A673 (cell line): ENCODE results near the gene KIR3DL1. TPM values are rescaled to one million over a fixed set of nuclear protein-coding genes. Genes with fewer than 3 reads are reported as not detected.

Experiments
- BruUV-seq: library from RNA; stranded (reverse); fragments of 400-500 nt; replicated peaks from 2 replicates; lab custom pipeline; 2021; lab: Mats Ljungman, UMichigan
- CTCF ChIA-PET: fragments of 300-600 bp; sonication (Branson Sonifier 250); formaldehyde crosslinking; loops from one replicate; lab custom pipeline; 2022; ENCODE audit warnings: antibody characterized with exemption; lab: Charles Lee
- POLR2A ChIA-PET: fragments of 300-600 bp; sonication (Branson Sonifier 250); formaldehyde crosslinking; loops from one replicate; lab custom pipeline; 2022; ENCODE audit warnings: antibody characterized with exemption; ENCODE audit not compliant: low non-redundant PET; lab: Charles Lee
- DNase-seq: peaks from one replicate; pipeline ENCODE4 v3.0.0-alpha.2; 2015; ENCODE audit warnings: low spot score
- H3K27ac ChIP-seq: fragments of 200-600 bp; sonication (generic); 2 replicates; pipeline ENCODE4 v1.5.1; 2016; ENCODE audit warnings: mixed run types, low read depth, mild to moderate bottlenecking, mixed read lengths, antibody characterized with exemption, low read length; ENCODE audit not compliant: poor library complexity, severe bottlenecking
- H3K27me3 ChIP-seq: fragments of 200-600 bp; sonication (generic); replicated peaks from 2 replicates; pipeline ENCODE4 v1.6.1; 2017; ENCODE audit warnings: mixed run types, low read depth, mild to moderate bottlenecking, mixed read lengths, antibody characterized with exemption, low read length; ENCODE audit not compliant: insufficient read depth, poor library complexity
- H3K36me3 ChIP-seq: fragments of 200-600 bp; sonication (generic); 2 replicates; pipeline ENCODE4 v1.6.1; 2016; ENCODE audit warnings: mixed run types, mild to moderate bottlenecking, mixed read lengths, antibody characterized with exemption, low read length; ENCODE audit not compliant: insufficient read depth, poor library complexity, severe bottlenecking
- H3K4me1 ChIP-seq: fragments of 200-600 bp; sonication (generic); 2 replicates; pipeline ENCODE4 v1.6.1; 2017; ENCODE audit warnings: mixed run types, mild to moderate bottlenecking, mixed read lengths, antibody characterized with exemption, low read length; ENCODE audit not compliant: insufficient read depth, poor library complexity, severe bottlenecking
- H3K4me3 ChIP-seq: fragments of 200-600 bp; sonication (generic); 2 replicates; pipeline ENCODE4 v1.5.1; 2016; ENCODE audit warnings: low read depth, mixed run types, mild to moderate bottlenecking, mixed read lengths, low read length; ENCODE audit not compliant: poor library complexity, severe bottlenecking
- H3K9me3 ChIP-seq: fragments of 200-600 bp; sonication (generic); 2 replicates; pipeline ENCODE4 v1.6.1; 2016; ENCODE audit warnings: mixed run types, low read depth, mild to moderate bottlenecking, mixed read lengths, antibody characterized with exemption, low read length; ENCODE audit not compliant: poor library complexity, severe bottlenecking
- EZH2 ChIP-seq: fragments of 200-600 bp; sonication (generic); IDR thresholded peaks from 2 replicates; pipeline ENCODE4 v1.6.1; 2017; ENCODE audit warnings: borderline replicate concordance, low read depth, mild to moderate bottlenecking, mixed read lengths, antibody characterized with exemption, low read length; ENCODE audit not compliant: poor library complexity, severe bottlenecking
- intact Hi-C: fragments of 100-400 bp; cut with micrococcal nuclease; formaldehyde crosslinking; loops from one replicate; pipeline ENCODE4 v1.10.0; 2022; ENCODE audit not compliant: unreplicated experiment
- total RNA-seq: library from RNA; stranded (reverse); gene quantifications from 2 replicates; pipeline ENCODE4 v1.2.3, GENCODE V29; 2021
- TF ChIP-seq, protein P1 (sequence below): fragments of 300-800, 200-600 bp; sonication (generic); conservative IDR thresholded peaks from 2 replicates; pipeline ENCODE4 v1.5.1; 2017; ENCODE audit warnings: low read depth, mild to moderate bottlenecking, antibody characterized with exemption, low read length, moderate library complexity, mixed read lengths

Gene KIR3DL1
- total RNA-seq, 1 experiment from 2014 or later = not detected

DNA sequence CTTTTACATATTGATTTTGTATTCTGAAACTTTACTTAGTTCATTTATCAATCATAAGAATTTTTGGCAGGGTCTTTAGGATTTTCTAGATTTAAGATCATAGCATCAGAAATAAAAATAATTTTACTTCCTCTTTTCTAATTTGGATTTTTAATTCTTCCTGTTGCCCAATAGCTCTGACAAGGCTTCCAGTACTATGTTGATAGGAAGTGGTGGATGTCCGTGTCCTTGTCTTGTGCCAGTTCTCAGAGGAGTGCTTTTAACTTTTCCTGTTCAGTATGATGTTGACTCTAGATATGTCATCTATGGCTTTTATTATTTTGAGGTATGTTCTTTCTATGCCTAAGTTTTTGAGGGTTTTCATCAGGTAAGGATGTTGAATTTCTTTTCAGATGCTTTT is 20.5 kb upstream of the KIR3DL1 start:
- BruUV-seq = no TSS peak
- H3K4me3 ChIP-seq = no peak overlapping the region
- no peaks in the 10 kb centered on the region for H3K9me3 ChIP-seq
- TF ChIP-seq, protein P1, sequence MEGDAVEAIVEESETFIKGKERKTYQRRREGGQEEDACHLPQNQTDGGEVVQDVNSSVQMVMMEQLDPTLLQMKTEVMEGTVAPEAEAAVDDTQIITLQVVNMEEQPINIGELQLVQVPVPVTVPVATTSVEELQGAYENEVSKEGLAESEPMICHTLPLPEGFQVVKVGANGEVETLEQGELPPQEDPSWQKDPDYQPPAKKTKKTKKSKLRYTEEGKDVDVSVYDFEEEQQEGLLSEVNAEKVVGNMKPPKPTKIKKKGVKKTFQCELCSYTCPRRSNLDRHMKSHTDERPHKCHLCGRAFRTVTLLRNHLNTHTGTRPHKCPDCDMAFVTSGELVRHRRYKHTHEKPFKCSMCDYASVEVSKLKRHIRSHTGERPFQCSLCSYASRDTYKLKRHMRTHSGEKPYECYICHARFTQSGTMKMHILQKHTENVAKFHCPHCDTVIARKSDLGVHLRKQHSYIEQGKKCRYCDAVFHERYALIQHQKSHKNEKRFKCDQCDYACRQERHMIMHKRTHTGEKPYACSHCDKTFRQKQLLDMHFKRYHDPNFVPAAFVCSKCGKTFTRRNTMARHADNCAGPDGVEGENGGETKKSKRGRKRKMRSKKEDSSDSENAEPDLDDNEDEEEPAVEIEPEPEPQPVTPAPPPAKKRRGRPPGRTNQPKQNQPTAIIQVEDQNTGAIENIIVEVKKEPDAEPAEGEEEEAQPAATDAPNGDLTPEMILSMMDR = no peak
- no peak for TF ChIP-seq EZH2
- no peaks in the 10 kb centered on the region for H3K36me3 ChIP-seq
- intact Hi-C loops = no loop called here
- H3K27ac ChIP-seq = no peak overlapping the region
- ChIA-PET CTCF (no interaction called here), POLR2A (no interaction called here)
- H3K27me3 ChIP-seq = peaks cover 12% of the 10 kb centered on the region
- H3K4me1 ChIP-seq = no peaks in the 10 kb centered on the region
- no peak for DNase-seq

DNA sequence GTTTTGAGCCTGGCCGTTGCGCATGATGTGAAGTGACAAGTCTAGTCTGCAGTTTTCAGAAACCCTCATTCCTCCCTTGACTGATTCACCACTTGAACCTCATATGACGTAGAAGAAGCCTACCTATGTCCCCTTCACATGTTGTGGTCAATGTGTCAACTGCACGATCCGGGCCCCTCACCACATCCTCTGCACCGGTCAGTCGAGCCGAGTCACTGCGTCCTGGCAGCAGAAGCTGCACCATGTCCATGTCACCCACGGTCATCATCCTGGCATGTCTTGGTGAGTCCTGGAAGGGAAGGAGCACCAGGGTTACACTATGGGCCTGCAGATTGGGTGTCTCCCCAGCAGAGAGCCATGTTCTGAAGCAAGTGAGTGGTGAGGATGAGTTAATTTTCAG is 12.9 kb upstream of the KIR3DL1 start, which contains the start of gene KIR2DL4:
TSS of gene KIR2DL4 (plus strand) at position 201 of the 400 bp plus-strand sequence. CDS start at position 243, 42 bp downstream.
- POLR2A ChIA-PET = no interaction called here
- no peaks in the 10 kb centered on the region for H3K9me3 ChIP-seq
- no peak within 1 kb of the TSS for H3K4me3 ChIP-seq
- BruUV-seq = no TSS peak
- no peak within 1 kb of the TSS for H3K27ac ChIP-seq
- peaks cover 4% of the 10 kb centered on the region for H3K27me3 ChIP-seq
- no peaks in the 10 kb centered on the region for H3K36me3 ChIP-seq
- H3K4me1 ChIP-seq = no peaks in the 10 kb centered on the region
- TF ChIP-seq EZH2 = no peak
- TF ChIP-seq, protein P1 = no peak
- intact Hi-C loops = no loop called here
- DNase-seq = no peak
- CTCF ChIA-PET = no interaction called here

DNA sequence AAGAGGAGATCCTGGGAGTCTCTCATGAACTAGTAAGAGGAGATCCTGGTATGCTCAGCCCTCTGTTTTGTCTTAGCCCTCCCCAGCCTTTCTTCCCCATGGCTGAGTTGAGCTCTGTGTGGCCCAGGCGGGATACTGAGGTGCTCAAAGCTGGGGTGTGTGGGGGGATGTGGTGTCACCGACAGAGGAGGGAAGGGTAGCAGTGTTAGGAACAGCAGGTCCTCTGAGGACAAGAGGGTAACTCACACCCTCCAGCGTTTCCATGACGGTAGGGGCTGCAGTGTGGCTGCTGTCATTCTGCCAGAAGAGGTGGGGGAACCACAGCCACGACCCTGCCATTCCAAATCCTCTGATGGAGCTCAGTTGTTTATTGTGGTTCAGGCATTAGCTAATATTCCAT is 12.2 kb upstream of the KIR3DL1 start:
- H3K4me1 ChIP-seq = no peaks in the 10 kb centered on the region
- H3K36me3 ChIP-seq = no peaks in the 10 kb centered on the region
- H3K4me3 ChIP-seq = no peak overlapping the region
- H3K27me3 ChIP-seq = no peaks in the 10 kb centered on the region
- H3K9me3 ChIP-seq = no peaks in the 10 kb centered on the region
- no peak for DNase-seq
- TF ChIP-seq, protein P1 = no peak
- TF ChIP-seq EZH2 = no peak
- BruUV-seq = no TSS peak
- intact Hi-C loops = no loop called here
- H3K27ac ChIP-seq = no peak overlapping the region
- ChIA-PET CTCF (no interaction called here), POLR2A (no interaction called here)
